ENCODE results near the gene RBM5. TPM values are rescaled to one million over a fixed set of nuclear protein-coding genes. Genes with fewer than 3 reads are reported as not detected.

Gene RBM5
- total and polyA plus RNA-seq, 2 donors (not counting 1 experiment from before 2014, with no cell fraction given), result 405 to 464 TPM

- H3K79me2 ChIP-seq (ENCODE audit: control insufficient read depth, insufficient read depth, low read length), result no peaks in the 10 kb centered on the region
- Mint-ChIP-seq H3K4me3 (no peak overlapping the region), H3K9me3 (ENCODE audit: insufficient read depth) (no peaks in the 10 kb centered on the region), H3K4me1 (no peaks in the 10 kb centered on the region), H3K27me3 (peaks cover 4% of the 10 kb centered on the region), H3K27ac (no peak overlapping the region)
- intact Hi-C loops (cut with micrococcal nuclease), result no loop called here
- ATAC-seq (ENCODE audit: low read depth), result no peak
- H2AFZ ChIP-seq (ENCODE audit: insufficient read depth, low read depth, low read length, poor library complexity, severe bottlenecking), result no peak overlapping the region
- POLR2A ChIA-PET, result no interaction called here
- CTCF ChIA-PET, result interaction anchor here (4.4 kb wide), 1 partner anchor 17 kb away, joined by 18 read pairs; no protein-coding TSS in a partner anchor
- no peak overlapping the region for H3K9ac ChIP-seq (ENCODE audit: low read length)
- peaks cover 0 to 15% (median 0%) of the 10 kb centered on the region in 4 experiments for H3K27me3 ChIP-seq (replicated peaks in 1 of 4; ENCODE audit: control extremely low read depth in 1 of 4, control insufficient read depth in 3 of 4, insufficient read depth in 4 of 4, low read length in 3 of 4)
- H3K9me3 ChIP-seq (ENCODE audit: control extremely low read depth in 1 of 3, control insufficient read depth in 2 of 3, insufficient read depth in 1 of 3, low read length in 2 of 3), result no peaks in the 10 kb centered on the region
- 77% methylated on average over 6 of the region's 6 CpGs for WGBS (ENCODE audit: insufficient coverage)
- H4K20me1 ChIP-seq (ENCODE audit: control insufficient read depth, insufficient read depth, low read length, poor library complexity, severe bottlenecking), result no peaks in the 10 kb centered on the region
- no peak for DNase-seq
- no peak overlapping the region for H3K27ac ChIP-seq (ENCODE audit: low read length in 2 of 2)
- TF ChIP-seq CTCF (IDR thresholded peaks at IDR 0.05) (no peak), EZH2 (IDR thresholded peaks at IDR 0.05; ENCODE audit: borderline replicate concordance, insufficient read depth, low read depth, low read length, poor library complexity, severe bottlenecking) (no peak)
- H3K36me3 ChIP-seq (replicated peaks in 1 of 2; ENCODE audit: control extremely low read depth in 1 of 2, control insufficient read depth in 1 of 2, extremely low read depth in 1 of 2, insufficient read depth in 2 of 2, low read length in 1 of 2), result no peaks in the 10 kb centered on the region
- H3K4me2 ChIP-seq (replicated peaks; ENCODE audit: low read depth, low read length, poor library complexity, severe bottlenecking), result no peak overlapping the region
- H3K4me1 ChIP-seq (ENCODE audit: control insufficient read depth in 2 of 2, insufficient read depth in 2 of 2, low read length in 2 of 2), result no peaks in the 10 kb centered on the region
- no peak overlapping the region for H3K4me3 ChIP-seq (ENCODE audit: control extremely low read depth in 1 of 5, extremely low read depth in 1 of 5, insufficient read depth in 1 of 5, low read depth in 2 of 5, low read length in 4 of 5)
Measured at GRCh38 chr3:50136714-50137405, 48.1 kb downstream of the RBM5 start.

GRCh38 chr3:50137531-50137930, 48.8 kb downstream of the RBM5 start:
- Mint-ChIP-seq H3K27ac (no peak overlapping the region), H3K4me3 (no peak overlapping the region), H3K4me1 (no peaks in the 10 kb centered on the region), H3K27me3 (peaks cover 4% of the 10 kb centered on the region), H3K9me3 (ENCODE audit: insufficient read depth) (no peaks in the 10 kb centered on the region)
- no peaks in the 10 kb centered on the region for H3K79me2 ChIP-seq (ENCODE audit: control insufficient read depth, insufficient read depth, low read length)
- ChIA-PET POLR2A (no interaction called here), CTCF (no interaction called here)
- TF ChIP-seq EZH2 (IDR thresholded peaks at IDR 0.05; ENCODE audit: borderline replicate concordance, insufficient read depth, low read depth, low read length, poor library complexity, severe bottlenecking) (no peak), CTCF (IDR thresholded peaks at IDR 0.05) (no peak)
- no peak overlapping the region for H2AFZ ChIP-seq (ENCODE audit: insufficient read depth, low read depth, low read length, poor library complexity, severe bottlenecking)
- H3K27ac ChIP-seq (ENCODE audit: low read length in 2 of 2), result no peak overlapping the region
- H3K4me1 ChIP-seq (ENCODE audit: control insufficient read depth in 2 of 2, insufficient read depth in 2 of 2, low read length in 2 of 2), result no peaks in the 10 kb centered on the region
- 79% methylated on average over 4 of the region's 6 CpGs for WGBS (ENCODE audit: insufficient coverage)
- H3K4me3 ChIP-seq (ENCODE audit: control extremely low read depth in 1 of 5, extremely low read depth in 1 of 5, insufficient read depth in 1 of 5, low read depth in 2 of 5, low read length in 4 of 5), result no peak overlapping the region
- H3K9ac ChIP-seq (ENCODE audit: low read length), result no peak overlapping the region
- H3K36me3 ChIP-seq (replicated peaks in 1 of 2; ENCODE audit: control extremely low read depth in 1 of 2, control insufficient read depth in 1 of 2, extremely low read depth in 1 of 2, insufficient read depth in 2 of 2, low read length in 1 of 2), result no peaks in the 10 kb centered on the region
- intact Hi-C loops (cut with micrococcal nuclease), result no loop called here
- no peak overlapping the region for H3K4me2 ChIP-seq (replicated peaks; ENCODE audit: low read depth, low read length, poor library complexity, severe bottlenecking)
- no peaks in the 10 kb centered on the region for H3K9me3 ChIP-seq (ENCODE audit: control extremely low read depth in 1 of 3, control insufficient read depth in 2 of 3, insufficient read depth in 1 of 3, low read length in 2 of 3)
- no peak for ATAC-seq (ENCODE audit: low read depth)
- peaks cover 0 to 15% (median 0%) of the 10 kb centered on the region in 4 experiments for H3K27me3 ChIP-seq (replicated peaks in 1 of 4; ENCODE audit: control extremely low read depth in 1 of 4, control insufficient read depth in 3 of 4, insufficient read depth in 4 of 4, low read length in 3 of 4)
- DNase-seq, result no peak
- no peaks in the 10 kb centered on the region for H4K20me1 ChIP-seq (ENCODE audit: control insufficient read depth, insufficient read depth, low read length, poor library complexity, severe bottlenecking)

Measured in B cell (primary cell).